ENCODE results near the gene CCDC12.

DNA sequence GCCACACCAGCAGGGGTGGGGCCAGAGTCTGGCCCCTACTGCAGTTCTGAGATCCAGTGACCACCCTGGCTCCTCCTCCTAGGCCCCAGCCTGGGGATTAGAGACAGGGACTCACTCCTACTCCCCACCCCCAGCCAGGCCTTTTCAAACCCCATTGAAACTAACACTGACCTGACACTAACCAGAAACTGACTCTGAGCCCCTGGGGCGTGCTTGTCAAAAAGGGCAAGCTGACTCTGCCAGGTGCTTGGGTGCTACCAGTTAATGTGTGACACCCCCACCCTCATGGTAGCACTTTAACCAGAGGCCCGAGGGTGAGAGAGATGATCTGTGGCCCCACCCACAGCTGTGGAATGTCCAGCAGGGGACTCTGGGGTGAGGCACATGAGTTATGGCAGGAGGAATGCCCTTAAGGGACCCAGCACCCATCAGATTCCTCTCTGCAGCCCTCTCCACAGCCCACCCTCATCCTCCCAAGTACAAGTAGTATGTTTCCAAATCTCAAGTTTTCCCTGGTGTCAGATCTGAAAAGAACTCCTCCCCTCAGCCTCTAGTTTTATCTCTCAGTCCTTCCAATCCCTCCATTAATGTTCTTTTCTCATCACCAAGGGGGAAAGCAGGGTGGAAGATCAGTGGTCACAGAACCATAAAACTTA, 97.6 kb downstream of the CCDC12 start:
- TF ChIP-seq, protein P1, sequence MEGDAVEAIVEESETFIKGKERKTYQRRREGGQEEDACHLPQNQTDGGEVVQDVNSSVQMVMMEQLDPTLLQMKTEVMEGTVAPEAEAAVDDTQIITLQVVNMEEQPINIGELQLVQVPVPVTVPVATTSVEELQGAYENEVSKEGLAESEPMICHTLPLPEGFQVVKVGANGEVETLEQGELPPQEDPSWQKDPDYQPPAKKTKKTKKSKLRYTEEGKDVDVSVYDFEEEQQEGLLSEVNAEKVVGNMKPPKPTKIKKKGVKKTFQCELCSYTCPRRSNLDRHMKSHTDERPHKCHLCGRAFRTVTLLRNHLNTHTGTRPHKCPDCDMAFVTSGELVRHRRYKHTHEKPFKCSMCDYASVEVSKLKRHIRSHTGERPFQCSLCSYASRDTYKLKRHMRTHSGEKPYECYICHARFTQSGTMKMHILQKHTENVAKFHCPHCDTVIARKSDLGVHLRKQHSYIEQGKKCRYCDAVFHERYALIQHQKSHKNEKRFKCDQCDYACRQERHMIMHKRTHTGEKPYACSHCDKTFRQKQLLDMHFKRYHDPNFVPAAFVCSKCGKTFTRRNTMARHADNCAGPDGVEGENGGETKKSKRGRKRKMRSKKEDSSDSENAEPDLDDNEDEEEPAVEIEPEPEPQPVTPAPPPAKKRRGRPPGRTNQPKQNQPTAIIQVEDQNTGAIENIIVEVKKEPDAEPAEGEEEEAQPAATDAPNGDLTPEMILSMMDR (IDR thresholded peaks at IDR 0.05) = no peak
- no peak for TF ChIP-seq POLR2A (IDR thresholded peaks at IDR 0.05)

Data from thyroid gland (tissue), 4 donors.